Liver (tissue), 3 donors: Measurements from ENCODE around the gene ITGB6.

Experiments used
- FOXA1 ChIP-seq: IDR thresholded peaks from 2 replicates; pipeline ENCODE4 v1.6.1; 2016; ENCODE audit warnings: antibody characterized with exemption
- FOXA2 ChIP-seq: IDR thresholded peaks from 2 replicates; pipeline ENCODE4 v1.6.1; 2016; ENCODE audit warnings: antibody characterized with exemption
- HNF4G ChIP-seq: IDR thresholded peaks from 2 replicates; pipeline ENCODE4 v1.6.1; 2016; ENCODE audit warnings: antibody characterized with exemption
- JUND ChIP-seq, 2 donors: IDR thresholded peaks; 2 replicates each; pipeline ENCODE4 v1.6.1; 2016; ENCODE audit warnings: antibody characterized with exemption in 2 of 2
- NR2F2 ChIP-seq: IDR thresholded peaks from 2 replicates; pipeline ENCODE4 v1.6.1; 2016; ENCODE audit warnings: antibody characterized with exemption
- RAD21 ChIP-seq, 2 donors: IDR thresholded peaks; 2 replicates each; pipeline ENCODE4 v1.6.1; 2016; ENCODE audit warnings: antibody characterized with exemption in 2 of 2, mild to moderate bottlenecking in 2 of 2
- SP1 ChIP-seq: IDR thresholded peaks from 2 replicates; pipeline ENCODE4 v1.6.1; 2018; ENCODE audit warnings: antibody characterized with exemption, mild to moderate bottlenecking
- TF ChIP-seq, protein P1 (sequence below): IDR thresholded peaks from 2 replicates; pipeline ENCODE4 v1.6.1; 2016; ENCODE audit warnings: antibody characterized with exemption
- TF ChIP-seq, protein P2 (sequence below): IDR thresholded peaks from 2 replicates; pipeline ENCODE4 v1.6.1; 2016; ENCODE audit warnings: antibody characterized with exemption
- TF ChIP-seq, protein P3 (sequence below): fragments of 150-350 bp; IDR thresholded peaks from 2 replicates; pipeline ENCODE4 v1.5.1; 2017; ENCODE audit warnings: improper control_type of control experiment, low read depth, low read length; ENCODE audit not compliant: missing input control
- TF ChIP-seq, protein P4 (sequence below): IDR thresholded peaks from 2 replicates; pipeline ENCODE4 v1.6.1; 2016; ENCODE audit warnings: antibody characterized with exemption
- TF ChIP-seq, protein P5 (sequence below): IDR thresholded peaks from 2 replicates; pipeline ENCODE4 v1.6.1; 2016; ENCODE audit warnings: antibody characterized with exemption, mild to moderate bottlenecking
- donor health status: healthy.
- donor health status: healthy.

DNA sequence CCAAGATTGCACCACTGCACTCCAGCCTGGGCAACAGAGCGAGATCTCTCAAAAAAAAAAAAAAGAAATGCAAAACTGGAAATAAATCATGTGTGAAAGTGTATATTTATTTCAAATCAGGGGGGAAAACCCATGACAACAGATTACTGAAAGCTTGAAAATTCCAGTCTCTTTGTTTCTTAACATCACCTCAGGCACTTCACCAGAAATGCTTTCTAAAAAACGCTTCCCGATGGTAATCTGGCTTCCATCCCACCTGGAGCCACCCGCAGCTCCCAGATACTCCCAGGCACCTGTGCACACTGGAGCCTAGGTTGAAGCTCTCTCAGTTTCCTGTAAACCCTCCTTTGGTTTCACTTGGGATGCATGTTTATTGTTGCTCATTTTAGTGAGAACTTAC, 7.2 kb upstream of the ITGB6 start:
- TF ChIP-seq, protein P1, sequence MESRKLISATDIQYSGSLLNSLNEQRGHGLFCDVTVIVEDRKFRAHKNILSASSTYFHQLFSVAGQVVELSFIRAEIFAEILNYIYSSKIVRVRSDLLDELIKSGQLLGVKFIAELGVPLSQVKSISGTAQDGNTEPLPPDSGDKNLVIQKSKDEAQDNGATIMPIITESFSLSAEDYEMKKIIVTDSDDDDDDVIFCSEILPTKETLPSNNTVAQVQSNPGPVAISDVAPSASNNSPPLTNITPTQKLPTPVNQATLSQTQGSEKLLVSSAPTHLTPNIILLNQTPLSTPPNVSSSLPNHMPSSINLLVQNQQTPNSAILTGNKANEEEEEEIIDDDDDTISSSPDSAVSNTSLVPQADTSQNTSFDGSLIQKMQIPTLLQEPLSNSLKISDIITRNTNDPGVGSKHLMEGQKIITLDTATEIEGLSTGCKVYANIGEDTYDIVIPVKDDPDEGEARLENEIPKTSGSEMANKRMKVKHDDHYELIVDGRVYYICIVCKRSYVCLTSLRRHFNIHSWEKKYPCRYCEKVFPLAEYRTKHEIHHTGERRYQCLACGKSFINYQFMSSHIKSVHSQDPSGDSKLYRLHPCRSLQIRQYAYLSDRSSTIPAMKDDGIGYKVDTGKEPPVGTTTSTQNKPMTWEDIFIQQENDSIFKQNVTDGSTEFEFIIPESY = no peak
- TF ChIP-seq, protein P2, sequence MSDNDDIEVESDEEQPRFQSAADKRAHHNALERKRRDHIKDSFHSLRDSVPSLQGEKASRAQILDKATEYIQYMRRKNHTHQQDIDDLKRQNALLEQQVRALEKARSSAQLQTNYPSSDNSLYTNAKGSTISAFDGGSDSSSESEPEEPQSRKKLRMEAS = no peak
- TF ChIP-seq, protein P3, sequence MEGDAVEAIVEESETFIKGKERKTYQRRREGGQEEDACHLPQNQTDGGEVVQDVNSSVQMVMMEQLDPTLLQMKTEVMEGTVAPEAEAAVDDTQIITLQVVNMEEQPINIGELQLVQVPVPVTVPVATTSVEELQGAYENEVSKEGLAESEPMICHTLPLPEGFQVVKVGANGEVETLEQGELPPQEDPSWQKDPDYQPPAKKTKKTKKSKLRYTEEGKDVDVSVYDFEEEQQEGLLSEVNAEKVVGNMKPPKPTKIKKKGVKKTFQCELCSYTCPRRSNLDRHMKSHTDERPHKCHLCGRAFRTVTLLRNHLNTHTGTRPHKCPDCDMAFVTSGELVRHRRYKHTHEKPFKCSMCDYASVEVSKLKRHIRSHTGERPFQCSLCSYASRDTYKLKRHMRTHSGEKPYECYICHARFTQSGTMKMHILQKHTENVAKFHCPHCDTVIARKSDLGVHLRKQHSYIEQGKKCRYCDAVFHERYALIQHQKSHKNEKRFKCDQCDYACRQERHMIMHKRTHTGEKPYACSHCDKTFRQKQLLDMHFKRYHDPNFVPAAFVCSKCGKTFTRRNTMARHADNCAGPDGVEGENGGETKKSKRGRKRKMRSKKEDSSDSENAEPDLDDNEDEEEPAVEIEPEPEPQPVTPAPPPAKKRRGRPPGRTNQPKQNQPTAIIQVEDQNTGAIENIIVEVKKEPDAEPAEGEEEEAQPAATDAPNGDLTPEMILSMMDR = no peak
- no peak for TF ChIP-seq JUND (IDR thresholded peaks at IDR 0.05)
- TF ChIP-seq RAD21 (IDR thresholded peaks at IDR 0.05) = no peak
- TF ChIP-seq FOXA2 = no peak
- TF ChIP-seq, protein P4, sequence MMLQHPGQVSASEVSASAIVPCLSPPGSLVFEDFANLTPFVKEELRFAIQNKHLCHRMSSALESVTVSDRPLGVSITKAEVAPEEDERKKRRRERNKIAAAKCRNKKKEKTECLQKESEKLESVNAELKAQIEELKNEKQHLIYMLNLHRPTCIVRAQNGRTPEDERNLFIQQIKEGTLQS = no peak
- no peak for TF ChIP-seq NR2F2
- no peak for TF ChIP-seq SP1
- TF ChIP-seq, protein P5, sequence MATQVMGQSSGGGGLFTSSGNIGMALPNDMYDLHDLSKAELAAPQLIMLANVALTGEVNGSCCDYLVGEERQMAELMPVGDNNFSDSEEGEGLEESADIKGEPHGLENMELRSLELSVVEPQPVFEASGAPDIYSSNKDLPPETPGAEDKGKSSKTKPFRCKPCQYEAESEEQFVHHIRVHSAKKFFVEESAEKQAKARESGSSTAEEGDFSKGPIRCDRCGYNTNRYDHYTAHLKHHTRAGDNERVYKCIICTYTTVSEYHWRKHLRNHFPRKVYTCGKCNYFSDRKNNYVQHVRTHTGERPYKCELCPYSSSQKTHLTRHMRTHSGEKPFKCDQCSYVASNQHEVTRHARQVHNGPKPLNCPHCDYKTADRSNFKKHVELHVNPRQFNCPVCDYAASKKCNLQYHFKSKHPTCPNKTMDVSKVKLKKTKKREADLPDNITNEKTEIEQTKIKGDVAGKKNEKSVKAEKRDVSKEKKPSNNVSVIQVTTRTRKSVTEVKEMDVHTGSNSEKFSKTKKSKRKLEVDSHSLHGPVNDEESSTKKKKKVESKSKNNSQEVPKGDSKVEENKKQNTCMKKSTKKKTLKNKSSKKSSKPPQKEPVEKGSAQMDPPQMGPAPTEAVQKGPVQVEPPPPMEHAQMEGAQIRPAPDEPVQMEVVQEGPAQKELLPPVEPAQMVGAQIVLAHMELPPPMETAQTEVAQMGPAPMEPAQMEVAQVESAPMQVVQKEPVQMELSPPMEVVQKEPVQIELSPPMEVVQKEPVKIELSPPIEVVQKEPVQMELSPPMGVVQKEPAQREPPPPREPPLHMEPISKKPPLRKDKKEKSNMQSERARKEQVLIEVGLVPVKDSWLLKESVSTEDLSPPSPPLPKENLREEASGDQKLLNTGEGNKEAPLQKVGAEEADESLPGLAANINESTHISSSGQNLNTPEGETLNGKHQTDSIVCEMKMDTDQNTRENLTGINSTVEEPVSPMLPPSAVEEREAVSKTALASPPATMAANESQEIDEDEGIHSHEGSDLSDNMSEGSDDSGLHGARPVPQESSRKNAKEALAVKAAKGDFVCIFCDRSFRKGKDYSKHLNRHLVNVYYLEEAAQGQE = no peak
- TF ChIP-seq HNF4G = no peak
- no peak for TF ChIP-seq FOXA1
